SU-DHL-6 (cell line): ENCODE data around the gene TIE1.

Experiments used
- H2AFZ ChIP-seq: fragments of 200-600 bp; sonication (generic); 2 replicates; pipeline ENCODE4 v1.6.1; 2014; ENCODE audit warnings: low read depth, mild to moderate bottlenecking, moderate library complexity, mixed read lengths, antibody characterized with exemption, low read length; ENCODE audit not compliant: severe bottlenecking
- H3F3A ChIP-seq: fragments of 200-600 bp; shearing (Covaris generic); 2 replicates; pipeline ENCODE4 v1.6.0; 2016; ENCODE audit warnings: antibody characterized with exemption, mild to moderate bottlenecking; ENCODE audit not compliant: insufficient read depth
- H3K27ac ChIP-seq: fragments of 200-600 bp; sonication (generic); 2 replicates; pipeline ENCODE4 v1.5.1; 2016; ENCODE audit warnings: low read depth, mild to moderate bottlenecking, low read length, moderate library complexity, mixed read lengths
- H3K27me3 ChIP-seq: fragments of 200-600 bp; sonication (generic), shearing (Covaris generic); 2 replicates; pipeline ENCODE4 v1.6.0; 2014; ENCODE audit warnings: mild to moderate bottlenecking, low read length
- H3K36me3 ChIP-seq: fragments of 200-600 bp; sonication (generic); 2 replicates; pipeline ENCODE4 v1.6.1; 2014; ENCODE audit warnings: mild to moderate bottlenecking, low read length, mixed read lengths
- H3K4me2 ChIP-seq: fragments of 300-600, 200-600 bp; shearing (Covaris generic), sonication (generic); 2 replicates; pipeline ENCODE4 v1.6.0; 2014; ENCODE audit warnings: low read length, low read depth, mild to moderate bottlenecking; ENCODE audit not compliant: poor library complexity, severe bottlenecking
- H3K4me3 ChIP-seq: fragments of 200-600 bp; sonication (generic); 2 replicates; pipeline ENCODE4 v1.5.1; 2014; ENCODE audit warnings: antibody characterized with exemption, low read length, mild to moderate bottlenecking, mixed read lengths; ENCODE audit not compliant: insufficient read depth, poor library complexity, severe bottlenecking
- H3K79me2 ChIP-seq: fragments of 200-600 bp; sonication (generic); 2 replicates; pipeline ENCODE4 v1.6.1; 2014; ENCODE audit warnings: mild to moderate bottlenecking, low read length, moderate library complexity; ENCODE audit not compliant: insufficient read depth
- H3K9ac ChIP-seq: fragments of 200-600 bp; sonication (generic); 2 replicates; pipeline ENCODE4 v1.7.0; 2014; ENCODE audit warnings: mild to moderate bottlenecking, low read length
- H3K9me2 ChIP-seq: fragments of 200-600 bp; sonication (generic); replicated peaks from 2 replicates; pipeline ENCODE4 v1.6.1; 2014; ENCODE audit warnings: low read length; ENCODE audit not compliant: insufficient read depth
- H3K9me3 ChIP-seq: fragments of 200-600 bp; sonication (generic); 2 replicates; pipeline ENCODE4 v1.6.1; 2014; ENCODE audit warnings: low read length, mixed read lengths; ENCODE audit not compliant: insufficient read depth
- H4K20me1 ChIP-seq: fragments of 200-600 bp; sonication (generic); 2 replicates; pipeline ENCODE4 v1.6.1; 2014; ENCODE audit warnings: low read depth, mild to moderate bottlenecking, antibody characterized with exemption, low read length, moderate library complexity, mixed read lengths
- EZH2phosphoT487 ChIP-seq: fragments of 200-600 bp; sonication (generic), shearing (Covaris generic); conservative IDR thresholded peaks from 2 replicates; pipeline ENCODE4 v1.6.1; 2018; ENCODE audit warnings: mild to moderate bottlenecking, antibody characterized with exemption, low read length, moderate library complexity, mixed read lengths
- TF ChIP-seq, protein P1 (sequence below): fragments of 200-600 bp; sonication (generic); IDR thresholded peaks from one replicate; pipeline ENCODE4 v1.5.1; 2017; ENCODE audit warnings: antibody characterized with exemption, mild to moderate bottlenecking, low read length, moderate library complexity; ENCODE audit not compliant: insufficient read depth, poor library complexity, severe bottlenecking

The TIE1 gene

GRCh38 chr1:43312663-43313515 lies 12.1 kb downstream of the TIE1 start:
- no peaks in the 10 kb centered on the region for H3F3A ChIP-seq
- H3K4me2 ChIP-seq: no peak overlapping the region
- no peaks in the 10 kb centered on the region for H3K36me3 ChIP-seq
- no peaks in the 10 kb centered on the region for H3K79me2 ChIP-seq
- no peaks in the 10 kb centered on the region for H3K27me3 ChIP-seq
- H3K9me2 ChIP-seq: no peaks in the 10 kb centered on the region
- no peaks in the 10 kb centered on the region for H3K9me3 ChIP-seq
- no peak overlapping the region for H3K9ac ChIP-seq
- no peak overlapping the region for H2AFZ ChIP-seq
- H3K4me3 ChIP-seq: no peak overlapping the region
- TF ChIP-seq, protein P1, sequence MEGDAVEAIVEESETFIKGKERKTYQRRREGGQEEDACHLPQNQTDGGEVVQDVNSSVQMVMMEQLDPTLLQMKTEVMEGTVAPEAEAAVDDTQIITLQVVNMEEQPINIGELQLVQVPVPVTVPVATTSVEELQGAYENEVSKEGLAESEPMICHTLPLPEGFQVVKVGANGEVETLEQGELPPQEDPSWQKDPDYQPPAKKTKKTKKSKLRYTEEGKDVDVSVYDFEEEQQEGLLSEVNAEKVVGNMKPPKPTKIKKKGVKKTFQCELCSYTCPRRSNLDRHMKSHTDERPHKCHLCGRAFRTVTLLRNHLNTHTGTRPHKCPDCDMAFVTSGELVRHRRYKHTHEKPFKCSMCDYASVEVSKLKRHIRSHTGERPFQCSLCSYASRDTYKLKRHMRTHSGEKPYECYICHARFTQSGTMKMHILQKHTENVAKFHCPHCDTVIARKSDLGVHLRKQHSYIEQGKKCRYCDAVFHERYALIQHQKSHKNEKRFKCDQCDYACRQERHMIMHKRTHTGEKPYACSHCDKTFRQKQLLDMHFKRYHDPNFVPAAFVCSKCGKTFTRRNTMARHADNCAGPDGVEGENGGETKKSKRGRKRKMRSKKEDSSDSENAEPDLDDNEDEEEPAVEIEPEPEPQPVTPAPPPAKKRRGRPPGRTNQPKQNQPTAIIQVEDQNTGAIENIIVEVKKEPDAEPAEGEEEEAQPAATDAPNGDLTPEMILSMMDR: no peak
- no peak for TF ChIP-seq EZH2phosphoT487
- no peak overlapping the region for H3K27ac ChIP-seq
- no peaks in the 10 kb centered on the region for H4K20me1 ChIP-seq

DNA sequence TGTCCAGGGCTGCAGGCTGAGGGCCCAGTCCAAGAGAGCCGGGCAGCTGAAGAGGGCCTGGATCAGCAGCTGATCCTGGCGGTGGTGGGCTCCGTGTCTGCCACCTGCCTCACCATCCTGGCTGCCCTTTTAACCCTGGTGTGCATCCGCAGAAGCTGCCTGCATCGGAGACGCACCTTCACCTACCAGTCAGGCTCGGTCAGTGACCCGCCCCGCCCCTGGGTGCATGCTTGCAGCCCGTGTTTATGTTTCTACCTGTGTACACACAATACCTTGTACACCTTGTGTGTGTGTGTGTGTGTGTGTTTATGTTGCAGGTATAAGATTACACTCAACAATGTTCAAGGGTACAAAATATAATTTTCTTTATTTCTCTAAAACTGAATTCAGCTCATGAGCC lies 13.0 kb downstream of the TIE1 start:
- H3K36me3 ChIP-seq: no peaks in the 10 kb centered on the region
- H3K27ac ChIP-seq: no peak overlapping the region
- no peak overlapping the region for H3K4me2 ChIP-seq
- no peaks in the 10 kb centered on the region for H3K27me3 ChIP-seq
- H3K9me2 ChIP-seq: no peaks in the 10 kb centered on the region
- H4K20me1 ChIP-seq: no peaks in the 10 kb centered on the region
- no peak overlapping the region for H3K9ac ChIP-seq
- H3K79me2 ChIP-seq: no peaks in the 10 kb centered on the region
- H3K9me3 ChIP-seq: no peaks in the 10 kb centered on the region
- H3F3A ChIP-seq: no peaks in the 10 kb centered on the region
- H3K4me3 ChIP-seq: no peak overlapping the region
- H2AFZ ChIP-seq: no peak overlapping the region
- no peak for TF ChIP-seq EZH2phosphoT487
- TF ChIP-seq, protein P1: no peak

DNA sequence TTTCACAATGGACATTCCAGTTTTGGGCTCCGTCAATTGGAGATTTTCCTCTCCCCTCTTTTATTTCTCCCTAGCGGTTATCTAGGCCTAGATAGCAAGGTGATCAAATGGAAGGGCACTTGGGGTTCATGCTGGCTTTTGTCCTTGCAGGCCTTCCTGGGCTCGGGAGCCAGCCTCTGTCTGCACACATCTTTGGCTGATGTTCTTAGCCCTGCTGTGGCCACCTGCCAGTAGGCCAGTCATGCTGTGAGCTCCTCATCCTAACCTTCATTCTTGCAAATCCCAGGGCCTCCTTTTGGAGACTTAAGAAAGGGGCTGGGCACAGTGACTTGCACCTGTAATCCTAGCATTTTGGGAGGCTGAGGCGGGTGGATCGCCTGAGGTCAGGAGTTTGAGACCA lies 13.5 kb downstream of the TIE1 start:
- H3K9me2 ChIP-seq: no peaks in the 10 kb centered on the region
- no peak overlapping the region for H3K27ac ChIP-seq
- H3K4me2 ChIP-seq: no peak overlapping the region

More for the DNA sequence above, 13.5 kb downstream of the TIE1 start:
- no peak for TF ChIP-seq EZH2phosphoT487
- TF ChIP-seq, protein P1: no peak
- H3K9ac ChIP-seq: no peak overlapping the region
- no peaks in the 10 kb centered on the region for H3F3A ChIP-seq
- no peak overlapping the region for H3K4me3 ChIP-seq
- no peak overlapping the region for H2AFZ ChIP-seq
- H3K9me3 ChIP-seq: no peaks in the 10 kb centered on the region
- H3K36me3 ChIP-seq: no peaks in the 10 kb centered on the region
- H4K20me1 ChIP-seq: no peaks in the 10 kb centered on the region
- no peaks in the 10 kb centered on the region for H3K79me2 ChIP-seq
- H3K27me3 ChIP-seq: no peaks in the 10 kb centered on the region
